GM12878 (cell line): ENCODE measurements around the gene MGRN1. TPM values are rescaled to one million over a fixed set of nuclear protein-coding genes. Genes with fewer than 3 reads are reported as not detected.

Experiments
- ASH2L ChIP-seq: fragments of 300-600, 200-600 bp; sonication (generic); IDR thresholded peaks from 2 replicates; pipeline ENCODE4 v1.6.1; 2017; ENCODE audit warnings: low read depth, mild to moderate bottlenecking, borderline replicate concordance
- ATF2 ChIP-seq: IDR thresholded peaks from 2 replicates; pipeline ENCODE4 v1.6.1; 2012; ENCODE audit warnings: low read length, inconsistent platforms
- BCLAF1 ChIP-seq: fragments of 450-650 bp; IDR thresholded peaks from 2 replicates; pipeline ENCODE4 v1.6.1; 2017; ENCODE audit warnings: antibody characterized with exemption, mild to moderate bottlenecking, moderate library complexity
- BHLHE40 ChIP-seq, 2 experiments: fragments of 450-650 bp in 1 of 2; IDR thresholded peaks; 2 replicates each; pipeline ENCODE4 v1.6.1; 2011 to 2017; ENCODE audit warnings: low read depth in 2 of 2, borderline replicate concordance in 1 of 2, improper control_type of control experiment in 1 of 2, low read length in 1 of 2, mild to moderate bottlenecking in 1 of 2
- CBX3 ChIP-seq: fragments of 200-600 bp; sonication (generic); IDR thresholded peaks from 2 replicates; pipeline ENCODE4 v1.6.1; 2016; ENCODE audit warnings: low read depth, borderline replicate concordance
- CEBPB ChIP-seq, 2 experiments: fragments of 150-350 bp in 1 of 2; IDR thresholded peaks; 2 replicates each; pipeline ENCODE4 v1.6.1; 2012 to 2014; ENCODE audit warnings: low read depth in 2 of 2, low read length in 2 of 2, borderline replicate concordance in 1 of 2, inconsistent platforms in 1 of 2
- CREB1 ChIP-seq: IDR thresholded peaks from 2 replicates; pipeline ENCODE4 v1.6.1; 2012; ENCODE audit warnings: low read depth, mild to moderate bottlenecking, inconsistent platforms
- HDAC6 ChIP-seq: fragments of 200-600 bp; sonication (generic); IDR thresholded peaks from one replicate; pipeline ENCODE4 v1.8.0; 2017; ENCODE audit warnings: antibody characterized with exemption; ENCODE audit not compliant: unreplicated experiment
- IKZF2 ChIP-seq, 2 experiments: fragments of 450-650 bp; IDR thresholded peaks; 2 replicates each; pipeline ENCODE4 v1.6.1; 2017; ENCODE audit warnings: mild to moderate bottlenecking in 2 of 2, moderate library complexity in 2 of 2
- JUNB ChIP-seq: IDR thresholded peaks from 2 replicates; pipeline ENCODE4 v1.6.1; 2016; ENCODE audit warnings: antibody characterized with exemption, mild to moderate bottlenecking
- KLF5 ChIP-seq: fragments of 450-650 bp; IDR thresholded peaks from 2 replicates; pipeline ENCODE4 v1.6.1; 2014; ENCODE audit warnings: mild to moderate bottlenecking; ENCODE audit not compliant: partially characterized antibody
- LARP7 ChIP-seq: fragments of 450-650 bp; IDR thresholded peaks from 2 replicates; pipeline ENCODE4 v1.6.1; 2017; ENCODE audit warnings: mild to moderate bottlenecking
- MEF2A ChIP-seq: IDR thresholded peaks from 2 replicates; pipeline ENCODE4 v1.6.1; 2011; ENCODE audit warnings: low read depth, mild to moderate bottlenecking, low read length, moderate library complexity; ENCODE audit not compliant: insufficient read depth
- PKNOX1 ChIP-seq: fragments of 450-650 bp; IDR thresholded peaks from 2 replicates; pipeline ENCODE4 v1.6.1; 2016; ENCODE audit warnings: mild to moderate bottlenecking
- PML ChIP-seq: IDR thresholded peaks from 2 replicates; pipeline ENCODE4 v1.6.1; 2012; ENCODE audit warnings: low read length, inconsistent platforms
- RAD21 ChIP-seq: IDR thresholded peaks from 2 replicates; pipeline ENCODE4 v1.6.1; 2011; ENCODE audit warnings: mild to moderate bottlenecking, low read depth, low read length, moderate library complexity; ENCODE audit not compliant: insufficient read depth
- RCOR1 ChIP-seq: conservative IDR thresholded peaks from 2 replicates; pipeline ENCODE4 v1.6.1; 2012; ENCODE audit warnings: low read depth, low read length, improper control_type of control experiment
- RUNX3 ChIP-seq: IDR thresholded peaks from 2 replicates; pipeline ENCODE4 v1.6.1; 2012; ENCODE audit warnings: low read length, inconsistent platforms
- SIX5 ChIP-seq: IDR thresholded peaks from 2 replicates; pipeline ENCODE4 v1.6.1; 2011; ENCODE audit warnings: mild to moderate bottlenecking, low read depth, low read length, moderate library complexity; ENCODE audit not compliant: severe bottlenecking
- SREBF1 ChIP-seq: IDR thresholded peaks from 2 replicates; pipeline ENCODE4 v1.6.1; 2012; ENCODE audit warnings: mild to moderate bottlenecking, low read length
- SRF ChIP-seq, 2 experiments: IDR thresholded peaks; 2 replicates each; pipeline ENCODE4 v1.6.1; 2011; ENCODE audit warnings: low read depth in 2 of 2, low read length in 2 of 2, mild to moderate bottlenecking in 1 of 2, moderate library complexity in 1 of 2
- TCF3 ChIP-seq: IDR thresholded peaks from 2 replicates; pipeline ENCODE4 v1.6.1; 2012; ENCODE audit warnings: low read depth, mild to moderate bottlenecking, low read length, borderline replicate concordance; ENCODE audit not compliant: insufficient read depth
- ZNF217 ChIP-seq: fragments of 450-650 bp; IDR thresholded peaks from 2 replicates; pipeline ENCODE4 v1.6.1; 2017; ENCODE audit warnings: antibody characterized with exemption, mild to moderate bottlenecking
- ZNF274 ChIP-seq: IDR thresholded peaks from one replicate; pipeline ENCODE4 v1.8.0; 2011; ENCODE audit not compliant: insufficient read length, insufficient read depth
- polyA plus RNA-seq, 11 experiments: library from polyadenylated mRNA; depleted of rRNA in 4 of 11; unstranded in 6 of 11; stranded (reverse) in 5 of 11; fragments of >200 nt; fragmentation: Nextera tagmentation in 4 of 11; fragmentation: Illumina TruSeq in 1 of 11; extraction: Ambion mirVana in 4 of 11; extraction: Trizol in 1 of 11; gene quantifications; 1 replicate in 1 of 11; 2 replicates in 10 of 11; pipeline versions ENCODE4 v1.2.1 to v1.2.3, GENCODE V29; 2011 to 2016; ENCODE audit warnings: inconsistent platforms in 2 of 11, missing spikeins in 2 of 11, low read depth in 1 of 11
- total RNA-seq, 4 experiments: library from RNA; depleted of rRNA in 3 of 4; stranded (reverse); fragments of >200 nt in 3 of 4; fragmentation: Illumina TruSeq in 1 of 4; extraction: Trizol in 1 of 4; gene quantifications; 2 replicates each; pipeline versions ENCODE4 v1.2.1 to v1.2.3, GENCODE V29; 2013 to 2021
- TF ChIP-seq, protein P1 (sequence below): fragments of 450-650 bp; IDR thresholded peaks from 2 replicates; pipeline ENCODE4 v1.6.1; 2014; ENCODE audit warnings: mild to moderate bottlenecking

Gene MGRN1
- total and polyA plus RNA-seq, 10 of the 15 experiments (the other 5 are each of a cell fraction or from before 2014, with no cell fraction given), result 0.35 to 86.7 (median 14.6) TPM

- TF ChIP-seq BCLAF1 (peak; percentile 92), SIX5 (peak; percentile 92), IKZF2 (IDR thresholded peaks at IDR 0.05) (peak; percentile 46 to 75; a peak in 3 of 4 replicates), SREBF1 (peak; percentile 96), HDAC6 (no peak), ATF2 (no peak), RUNX3 (peak; percentile 82), CEBPB (IDR thresholded peaks at IDR 0.05; ENCODE audit: borderline replicate concordance in 1 of 2, low read depth in 2 of 2, low read length in 2 of 2) (no peak), RAD21 (peak; percentile 66), ASH2L (0 out of 2 replicates have a peak, but pooled peaks have one; percentile 12), ZNF217 (no peak; the same call in 1 of the 2 replicates), CREB1 (peak; percentile 89), TCF3 (peak; percentile 88; the same call in 1 of the 2 replicates), PML (no peak), JUNB (no peak), MEF2A (no peak), LARP7 (no peak), PKNOX1 (peak; percentile 80), BHLHE40 (IDR thresholded peaks at IDR 0.05; ENCODE audit: borderline replicate concordance in 1 of 2, low read depth in 2 of 2, low read length in 1 of 2) (peak; percentile 96 to 97), CBX3 (no peak), RCOR1 (no peak), KLF5 (peak; percentile 99), ZNF274 (no peak), SRF (IDR thresholded peaks at IDR 0.05; ENCODE audit: low read depth in 2 of 2, low read length in 2 of 2) (no peak)
- TF ChIP-seq, protein P1, sequence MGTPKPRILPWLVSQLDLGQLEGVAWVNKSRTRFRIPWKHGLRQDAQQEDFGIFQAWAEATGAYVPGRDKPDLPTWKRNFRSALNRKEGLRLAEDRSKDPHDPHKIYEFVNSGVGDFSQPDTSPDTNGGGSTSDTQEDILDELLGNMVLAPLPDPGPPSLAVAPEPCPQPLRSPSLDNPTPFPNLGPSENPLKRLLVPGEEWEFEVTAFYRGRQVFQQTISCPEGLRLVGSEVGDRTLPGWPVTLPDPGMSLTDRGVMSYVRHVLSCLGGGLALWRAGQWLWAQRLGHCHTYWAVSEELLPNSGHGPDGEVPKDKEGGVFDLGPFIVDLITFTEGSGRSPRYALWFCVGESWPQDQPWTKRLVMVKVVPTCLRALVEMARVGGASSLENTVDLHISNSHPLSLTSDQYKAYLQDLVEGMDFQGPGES, result 0 out of 2 replicates have a peak, but pooled peaks have one; percentile 4
These were observed at the start of gene MGRN1 (continued) for GRCh38 chr16:4624015-4624826.
